NOMO-1 treated with DMSO at 0.1 percent for 48 hours (cell line): Measurements from ENCODE around the gene ZNF280A.

ENCODE experiments used
- DNase-seq: peaks from one replicate; lab custom pipeline; 2025; ENCODE audit not compliant: unreplicated experiment; lab: John Stamatoyannopoulos, UW

Gene ZNF280A, protein sequence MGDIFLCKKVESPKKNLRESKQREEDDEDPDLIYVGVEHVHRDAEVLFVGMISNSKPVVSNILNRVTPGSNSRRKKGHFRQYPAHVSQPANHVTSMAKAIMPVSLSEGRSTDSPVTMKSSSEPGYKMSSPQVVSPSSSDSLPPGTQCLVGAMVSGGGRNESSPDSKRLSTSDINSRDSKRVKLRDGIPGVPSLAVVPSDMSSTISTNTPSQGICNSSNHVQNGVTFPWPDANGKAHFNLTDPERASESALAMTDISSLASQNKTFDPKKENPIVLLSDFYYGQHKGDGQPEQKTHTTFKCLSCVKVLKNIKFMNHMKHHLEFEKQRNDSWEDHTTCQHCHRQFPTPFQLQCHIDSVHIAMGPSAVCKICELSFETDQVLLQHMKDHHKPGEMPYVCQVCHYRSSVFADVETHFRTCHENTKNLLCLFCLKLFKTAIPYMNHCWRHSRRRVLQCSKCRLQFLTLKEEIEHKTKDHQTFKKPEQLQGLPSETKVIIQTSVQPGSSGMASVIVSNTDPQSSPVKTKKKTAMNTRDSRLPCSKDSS

DNA sequence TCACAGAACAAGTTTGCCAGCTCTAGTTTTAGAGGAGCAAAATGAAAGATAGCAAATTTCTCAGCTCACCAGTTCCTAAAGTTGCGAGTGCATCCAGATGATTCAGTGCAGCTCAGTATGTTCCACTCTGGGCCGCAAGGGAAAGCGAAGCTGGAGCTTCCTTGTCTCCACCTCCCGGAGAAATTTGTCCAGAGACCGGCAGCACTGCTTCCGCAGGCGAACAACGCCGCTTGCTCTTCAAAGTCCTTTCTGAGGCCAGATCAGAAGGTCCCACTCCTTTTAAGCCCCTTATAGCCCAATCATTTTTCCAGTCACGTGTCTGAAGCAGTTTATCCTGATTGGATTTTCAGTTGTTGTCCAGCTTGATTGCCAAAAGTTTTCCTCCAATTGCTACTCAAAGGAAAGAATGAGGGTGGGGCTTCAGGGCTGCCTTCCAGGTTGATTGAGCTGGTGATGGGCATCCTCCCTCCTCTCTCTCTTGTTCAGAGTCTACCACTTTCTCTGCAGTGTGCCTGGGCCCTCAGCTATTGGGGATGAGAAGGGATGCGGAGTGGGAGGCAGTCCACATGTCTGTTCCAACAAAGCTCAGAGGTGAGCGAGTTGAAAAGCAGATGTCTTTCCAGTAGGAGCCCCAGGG is at the start of gene ZNF280A:
TSS of gene ZNF280A (minus strand) at position 251 of the 637 bp plus-strand sequence. CDS start 4,640 bp downstream, outside the sequence.
- no peak for DNase-seq

DNA sequence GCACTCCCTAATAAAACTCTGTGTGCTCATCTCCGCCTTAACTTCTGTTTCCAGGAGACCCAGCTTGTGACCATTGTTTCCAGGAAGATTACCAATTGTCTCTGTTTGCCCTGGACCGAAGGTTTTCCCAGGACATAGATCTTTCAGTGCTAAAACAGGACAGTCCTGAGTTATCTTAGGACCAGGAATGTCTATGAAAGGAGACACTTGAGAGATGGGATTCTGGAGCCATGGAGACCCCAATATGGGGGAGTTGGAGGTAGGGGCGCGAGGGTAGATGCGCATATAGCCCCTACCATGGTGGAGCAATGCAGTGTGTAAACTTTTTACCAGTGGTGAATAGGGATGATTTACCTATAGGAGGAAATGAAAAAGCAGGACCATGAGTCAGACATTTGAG is 49.1 kb upstream of the ZNF280A start:
- DNase-seq: no peak

DNA sequence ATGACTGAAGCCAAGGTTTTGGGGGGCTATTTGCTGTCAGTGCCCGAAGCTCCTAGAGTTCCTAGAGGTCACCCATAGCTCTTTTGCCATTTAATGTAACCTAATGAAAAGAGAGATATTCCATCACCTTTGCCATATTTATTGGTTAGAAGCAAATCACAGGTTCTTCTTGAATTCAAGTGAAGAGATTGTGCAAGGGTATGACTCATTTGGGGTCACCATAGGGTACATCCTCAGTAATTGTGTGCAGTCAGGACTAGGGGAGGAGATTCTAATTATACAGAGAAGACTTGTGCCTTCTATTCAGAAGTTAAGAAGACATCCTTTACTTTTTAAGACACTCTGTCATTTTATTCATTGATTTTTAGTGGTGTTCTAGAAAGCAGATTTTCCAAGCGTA is 45.9 kb upstream of the ZNF280A start:
- peak; percentile 75 for DNase-seq

DNA sequence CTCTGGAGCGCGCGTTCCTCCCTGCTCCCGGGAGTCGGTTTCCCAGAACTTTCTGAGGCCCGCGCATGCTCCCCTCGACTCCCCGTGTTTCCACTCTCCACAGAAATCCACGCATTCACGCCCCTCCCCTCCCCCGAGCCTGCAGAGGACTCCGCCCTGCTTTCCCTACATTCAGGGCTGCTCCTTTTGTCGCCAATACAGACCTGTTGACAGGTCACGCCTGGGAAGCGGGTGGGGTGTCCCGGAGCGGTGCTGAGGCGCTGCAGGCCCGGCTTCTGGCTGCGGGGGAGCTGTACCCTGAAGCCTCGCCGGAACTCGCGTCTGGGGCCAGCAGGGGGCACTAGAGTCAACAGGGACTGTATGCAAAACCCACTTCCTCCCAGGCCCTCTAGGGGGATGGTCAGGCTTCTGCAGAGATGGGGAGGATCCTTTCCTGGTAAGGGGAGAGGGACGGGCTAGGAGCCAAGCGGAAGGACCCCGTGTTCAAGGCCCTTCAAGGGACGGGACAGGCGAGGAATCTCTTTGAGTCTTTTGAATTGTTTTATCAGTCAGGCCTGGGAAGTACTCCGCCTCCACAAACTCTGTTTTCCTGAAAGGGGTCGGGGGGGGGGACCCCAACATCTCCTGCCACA is 39.0 kb upstream of the ZNF280A start, which contains the start of gene PRAME:
TSS of gene PRAME (minus strand) at position 294 of the 632 bp plus-strand sequence. CDS start 2,433 bp downstream, outside the sequence.
- DNase-seq: peak; percentile 69

DNA sequence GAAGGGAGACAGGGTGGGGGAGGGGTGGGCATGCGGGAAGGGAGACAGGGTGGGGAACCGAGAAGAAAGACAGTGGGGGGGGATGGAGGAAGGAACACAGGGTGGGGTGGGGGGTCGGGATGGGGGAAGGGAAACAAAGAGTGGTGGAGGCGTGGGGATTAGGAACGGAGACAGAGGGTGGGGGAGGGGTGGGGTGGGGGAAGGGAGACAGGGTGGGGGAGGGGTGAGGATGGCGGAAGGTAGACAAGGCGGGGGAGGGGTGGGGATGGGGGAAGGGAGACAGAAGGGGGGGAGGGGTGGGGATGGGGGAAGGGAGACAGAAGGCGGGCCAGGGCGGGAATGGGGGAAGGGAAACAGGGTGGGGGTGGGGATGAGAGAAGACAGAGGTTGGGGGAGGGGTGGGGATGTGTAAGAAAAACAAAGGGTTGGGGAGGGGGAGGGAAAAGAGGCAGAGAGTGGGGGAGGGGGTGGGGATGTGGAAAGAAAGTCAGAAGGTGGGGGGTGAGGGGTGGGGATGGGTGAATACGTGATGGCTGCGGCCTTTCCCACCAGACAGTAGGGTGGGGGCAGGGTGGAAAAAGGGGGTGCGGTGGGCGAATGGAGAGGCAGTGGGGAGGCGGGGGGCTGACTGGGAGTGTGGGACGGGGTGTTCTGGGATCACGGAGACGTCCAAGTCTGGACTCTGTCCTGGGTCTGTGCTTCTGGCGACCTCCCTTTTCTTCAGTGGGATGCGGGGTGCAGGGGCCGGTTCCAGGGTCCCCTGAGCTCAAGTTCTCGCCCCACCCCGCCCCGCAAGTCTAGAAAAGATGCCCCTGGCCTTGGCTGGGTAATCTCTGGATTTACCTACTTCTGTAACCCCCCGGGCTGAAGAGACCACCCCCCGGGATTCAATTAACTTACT is 38.3 kb upstream of the ZNF280A start:
- DNase-seq: no peak

DNA sequence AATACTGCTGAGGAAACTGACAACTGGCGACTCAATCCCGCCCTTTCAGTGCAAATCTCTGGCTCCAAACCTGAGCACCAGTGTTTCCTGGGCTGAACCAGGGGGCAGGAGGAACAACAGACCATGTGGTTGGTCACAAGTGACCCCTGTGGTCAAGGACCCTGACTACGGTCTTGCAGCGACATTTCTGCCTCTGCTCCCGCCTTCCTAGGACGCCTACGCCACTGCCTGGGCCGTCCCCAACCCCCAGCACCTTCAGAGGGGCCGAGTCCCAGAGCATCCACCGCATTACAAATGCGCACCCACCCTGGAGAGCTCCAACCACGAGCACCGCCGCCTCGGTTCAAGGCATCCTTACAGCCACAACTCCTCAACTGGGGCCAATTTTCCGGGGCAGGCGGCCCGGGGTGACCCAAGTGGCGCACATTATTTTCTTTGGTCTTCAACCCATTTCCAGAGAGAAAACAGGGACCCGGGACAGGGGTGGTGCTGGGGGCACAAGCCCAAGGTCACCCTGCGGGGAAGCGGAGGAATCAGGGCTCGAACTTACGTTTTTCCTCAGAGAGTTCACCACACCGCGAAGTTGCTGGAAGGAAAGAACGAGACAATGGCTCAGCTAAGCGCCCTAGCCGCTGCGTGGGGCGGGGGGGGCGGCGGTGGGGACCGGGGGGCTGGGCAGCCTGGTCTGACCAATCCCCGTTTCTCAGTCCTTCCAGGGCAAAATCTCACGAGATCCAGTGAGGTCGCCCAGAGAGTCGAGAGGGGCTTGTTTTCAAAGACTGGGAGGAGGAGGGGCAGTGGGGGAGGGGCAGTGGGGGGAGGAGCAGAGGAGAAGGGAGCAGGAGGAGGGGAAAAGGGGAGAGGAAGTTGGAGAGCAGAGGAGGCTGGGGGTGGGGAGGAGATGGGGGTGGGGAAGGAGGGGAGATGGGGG is 37.2 kb upstream of the ZNF280A start:
- no peak for DNase-seq

DNA sequence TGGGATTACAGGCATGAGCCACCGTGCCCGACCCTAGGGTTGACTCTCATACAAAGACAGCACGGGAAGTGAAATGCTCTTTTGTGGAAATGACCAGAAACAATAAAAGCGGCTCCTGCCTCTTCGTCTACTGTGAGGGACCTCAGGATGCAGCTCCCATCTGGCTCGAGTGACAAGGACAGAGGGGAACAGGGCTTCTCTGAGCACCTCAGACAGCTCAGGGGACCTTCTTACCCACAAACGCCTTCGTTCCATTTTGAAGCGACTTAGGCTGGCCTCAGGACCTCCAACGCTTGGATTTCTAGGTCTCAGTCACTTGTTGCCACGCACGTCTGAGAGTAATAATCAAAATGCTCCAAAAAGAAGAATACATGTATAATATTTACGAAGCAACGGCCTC is 36.5 kb upstream of the ZNF280A start:
- no peak for DNase-seq

DNA sequence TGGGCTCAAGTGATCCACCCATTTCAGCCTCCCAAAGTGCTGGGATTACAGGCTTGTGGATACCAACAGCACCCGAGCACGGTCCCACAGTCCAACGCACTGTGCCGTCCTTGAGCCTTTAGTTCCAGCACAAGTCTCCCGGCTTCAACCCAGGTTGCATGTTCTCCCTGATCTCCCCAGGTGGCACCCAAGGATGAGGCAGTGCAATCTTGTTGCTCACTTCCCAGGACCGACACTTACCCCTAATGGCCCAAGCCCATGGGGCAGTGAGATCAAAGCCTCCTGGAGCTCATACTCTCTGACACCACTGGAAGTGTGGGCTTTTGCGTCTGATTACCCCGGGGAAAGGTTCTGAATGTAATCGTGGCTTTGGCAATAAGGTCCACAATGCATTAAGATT is 35.5 kb upstream of the ZNF280A start:
- DNase-seq: no peak

DNA sequence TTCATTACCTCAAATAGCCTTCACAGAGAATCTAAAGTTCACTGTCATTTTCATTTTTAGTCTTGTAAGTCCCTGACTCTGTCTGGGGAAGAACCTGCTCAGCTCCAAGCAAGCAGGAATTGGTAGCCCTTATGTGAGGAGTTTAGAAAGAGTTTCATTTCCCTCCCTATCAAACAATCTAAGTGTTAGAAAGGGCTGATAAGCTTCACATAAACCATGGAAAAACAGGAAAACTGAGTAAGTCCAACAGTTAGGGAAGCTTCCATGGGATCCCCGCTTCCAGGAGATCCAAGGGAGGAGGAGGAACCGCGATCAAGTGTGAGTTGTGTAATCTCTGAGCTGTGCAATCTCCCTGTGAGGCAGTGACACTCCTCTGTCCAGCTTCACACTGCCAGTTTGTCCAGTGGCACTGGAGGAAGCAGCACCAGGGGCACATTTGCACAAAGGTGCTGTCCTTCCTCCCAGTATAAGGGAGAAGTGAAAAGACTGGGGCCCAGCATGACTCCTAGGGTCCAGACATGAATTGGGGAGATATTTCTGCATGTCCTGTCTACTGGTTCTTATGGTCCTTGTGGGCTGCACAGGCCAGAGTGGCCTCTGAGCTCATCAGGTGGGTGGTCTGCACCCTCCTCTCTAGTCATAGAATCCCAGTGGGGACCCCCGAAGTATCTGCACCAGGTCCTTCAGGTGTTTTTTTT is 34.7 kb upstream of the ZNF280A start:
- peak; percentile 33 for DNase-seq

DNA sequence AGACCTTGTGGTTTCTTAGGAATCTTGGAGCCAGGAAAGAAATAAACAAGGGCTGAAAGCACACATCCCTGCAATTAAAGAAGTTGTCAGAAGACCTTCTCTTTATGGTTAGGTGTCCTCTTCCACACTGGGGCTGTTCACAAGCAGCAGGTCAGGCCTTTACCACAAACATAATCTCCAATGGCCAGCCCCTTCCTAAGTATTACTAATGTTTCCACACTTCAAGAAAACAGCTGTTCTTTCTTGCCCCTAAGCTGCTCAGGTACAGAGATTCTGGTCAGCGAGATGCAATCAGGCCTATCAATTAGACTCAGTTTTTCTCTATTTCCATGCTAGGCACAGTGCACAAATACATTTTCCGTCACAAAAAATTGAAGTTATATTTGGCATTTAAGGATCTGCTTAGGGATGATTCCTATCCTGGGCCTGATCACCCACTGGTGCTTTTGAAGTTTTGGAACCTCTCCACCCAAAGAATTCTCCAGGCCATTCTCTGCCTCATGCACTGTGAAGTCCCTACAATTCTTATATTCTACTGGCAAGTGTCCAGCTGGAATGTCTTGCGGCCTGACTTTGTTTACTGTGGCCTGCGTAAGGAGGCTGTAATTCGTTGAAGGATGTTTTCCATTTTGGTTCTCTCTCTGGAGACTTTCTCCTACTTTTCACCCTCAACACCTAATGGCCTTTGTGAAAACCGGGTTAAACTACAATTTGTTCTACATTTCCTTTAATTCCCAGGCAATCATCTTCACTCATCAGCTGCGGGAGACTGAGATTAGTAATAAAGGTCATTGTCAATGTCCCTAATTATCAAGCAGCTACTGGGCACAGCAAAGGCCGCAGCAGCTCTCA is 33.9 kb upstream of the ZNF280A start:
- DNase-seq: no peak

DNA sequence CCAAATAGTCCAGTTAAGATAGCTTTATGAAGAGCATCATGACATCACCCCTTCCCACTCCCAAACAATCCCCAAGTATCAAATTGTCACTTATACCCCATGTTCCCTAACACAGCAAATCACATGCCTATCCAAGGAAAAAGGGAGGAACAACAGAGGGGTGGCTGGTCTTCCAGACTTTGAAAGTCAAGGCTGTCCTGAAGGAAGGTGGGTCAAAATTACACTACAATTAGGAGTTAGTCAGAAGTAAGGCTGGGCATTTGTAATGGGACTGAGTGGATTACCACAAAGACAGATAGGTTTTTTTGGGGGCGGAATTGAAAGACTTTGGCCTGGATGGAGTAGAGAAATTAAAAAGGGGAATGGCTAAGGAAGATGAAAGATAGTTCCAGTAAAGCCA is 33.1 kb upstream of the ZNF280A start:
- no peak for DNase-seq

DNA sequence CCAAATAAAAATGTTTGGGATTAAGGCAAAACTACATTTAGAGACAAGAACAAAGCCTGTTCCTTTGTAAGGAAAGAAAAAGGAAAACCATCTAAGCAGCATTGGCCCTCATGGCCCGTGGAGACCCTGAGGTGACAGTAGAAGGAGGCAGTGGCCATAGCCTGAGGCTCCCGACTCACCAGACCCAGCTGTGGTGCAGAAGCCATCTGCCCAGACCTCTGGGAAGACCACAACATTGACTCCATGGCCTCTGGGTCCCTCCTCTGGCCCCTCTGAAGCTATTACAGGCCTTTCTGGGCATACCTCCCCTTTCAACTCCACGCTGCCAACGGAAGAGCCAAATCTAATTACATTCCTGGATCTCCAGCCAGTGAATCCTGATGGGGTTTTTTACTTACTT is 32.6 kb upstream of the ZNF280A start:
- peak; percentile 24 for DNase-seq

DNA sequence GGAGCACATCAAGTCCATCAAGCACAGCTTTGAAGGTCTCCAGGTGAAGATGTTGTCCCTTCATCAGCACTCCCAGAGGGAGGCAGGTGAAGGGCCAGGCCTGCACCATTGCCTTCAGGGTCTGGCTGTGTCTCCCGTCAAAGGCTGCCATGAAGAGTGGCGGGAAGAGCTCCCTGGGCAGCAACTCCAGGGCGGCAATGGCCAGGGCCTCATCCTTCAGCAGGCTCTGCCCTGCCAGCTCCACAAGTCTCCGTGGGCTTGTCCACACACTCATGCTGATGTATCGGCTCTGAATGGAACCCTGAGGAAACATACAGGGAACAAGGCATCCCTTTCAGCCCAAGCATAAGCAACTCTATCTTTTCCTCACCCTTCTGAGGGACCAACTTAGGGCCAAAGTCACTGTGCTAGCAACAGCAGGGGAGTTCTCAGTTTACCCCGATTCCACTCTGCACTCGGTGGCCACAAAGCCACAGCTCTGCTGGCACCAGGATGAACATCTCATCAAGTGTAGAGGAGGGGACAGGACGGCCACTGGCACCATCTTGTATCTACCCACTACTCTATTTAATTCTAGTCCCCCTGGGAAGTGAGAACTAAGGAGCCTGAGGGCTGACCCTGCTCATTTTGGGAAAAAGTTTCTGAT is 30.8 kb upstream of the ZNF280A start:
- no peak for DNase-seq

DNA sequence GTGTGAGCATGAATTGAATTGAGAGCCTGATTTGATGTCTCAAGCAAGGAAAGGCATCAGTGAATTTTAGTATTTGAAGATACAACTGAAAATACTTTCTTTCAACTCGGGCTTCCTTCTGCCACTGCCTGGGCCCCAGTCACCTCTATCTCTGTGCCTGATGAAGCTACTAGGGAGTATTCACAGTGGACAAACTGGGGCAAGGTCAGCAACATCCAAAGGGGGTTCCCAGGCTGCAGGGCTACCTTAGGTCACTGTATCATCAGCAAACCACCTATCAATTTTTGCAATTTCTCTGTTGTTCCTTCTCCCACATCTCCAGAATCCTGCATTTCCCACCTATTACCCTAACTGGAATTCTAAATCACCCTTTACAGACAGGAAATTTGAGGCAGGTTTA is 28.8 kb upstream of the ZNF280A start:
- no peak for DNase-seq

DNA sequence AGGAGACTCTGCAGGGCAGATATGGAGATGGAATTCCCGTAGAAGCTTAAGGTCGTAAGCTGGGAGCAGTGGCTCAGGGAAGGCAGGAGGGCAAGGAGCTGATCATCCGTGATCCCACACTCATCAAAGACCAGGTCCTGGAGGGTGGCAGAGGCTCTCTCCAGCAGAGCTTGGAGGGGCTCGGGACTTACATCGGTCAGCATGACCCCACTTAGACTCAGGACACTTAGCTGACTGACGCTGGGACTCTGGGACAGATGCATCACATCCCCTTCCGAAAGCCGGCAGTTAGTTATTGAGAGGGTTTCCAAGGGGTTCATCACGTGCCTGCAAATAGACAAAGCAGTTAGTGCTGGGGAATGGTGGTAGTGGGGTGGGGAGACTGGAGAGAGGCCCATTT is 28.2 kb upstream of the ZNF280A start:
- no peak for DNase-seq

DNA sequence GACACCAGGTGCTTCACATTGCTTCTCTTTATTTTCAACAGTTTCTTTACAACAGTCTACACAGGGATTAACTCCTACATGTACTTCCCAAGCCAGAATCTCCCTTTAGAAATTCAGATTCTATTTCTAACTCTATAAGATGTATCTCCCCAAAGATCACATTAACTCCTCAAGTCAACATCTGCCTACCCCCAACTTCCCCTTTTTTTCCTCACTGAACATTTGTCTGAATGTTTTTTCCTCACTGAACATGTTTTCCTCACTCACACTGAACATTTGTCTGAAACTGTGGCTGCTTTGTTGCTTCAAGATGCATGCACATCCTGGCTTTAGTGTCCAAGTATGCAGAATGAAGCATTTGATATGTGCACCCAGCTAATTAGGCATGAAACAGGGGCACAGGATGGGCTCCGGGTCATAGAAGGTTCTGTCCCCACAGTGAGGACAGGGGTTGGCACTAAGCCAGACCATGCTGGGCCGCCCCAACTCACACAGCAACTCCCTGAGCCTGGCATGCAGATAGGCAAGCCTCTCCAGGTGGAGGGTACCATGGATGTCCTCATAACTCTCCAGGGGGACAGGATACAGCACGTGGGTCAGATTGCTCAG is 27.7 kb upstream of the ZNF280A start:
- peak; percentile 31 for DNase-seq

DNA sequence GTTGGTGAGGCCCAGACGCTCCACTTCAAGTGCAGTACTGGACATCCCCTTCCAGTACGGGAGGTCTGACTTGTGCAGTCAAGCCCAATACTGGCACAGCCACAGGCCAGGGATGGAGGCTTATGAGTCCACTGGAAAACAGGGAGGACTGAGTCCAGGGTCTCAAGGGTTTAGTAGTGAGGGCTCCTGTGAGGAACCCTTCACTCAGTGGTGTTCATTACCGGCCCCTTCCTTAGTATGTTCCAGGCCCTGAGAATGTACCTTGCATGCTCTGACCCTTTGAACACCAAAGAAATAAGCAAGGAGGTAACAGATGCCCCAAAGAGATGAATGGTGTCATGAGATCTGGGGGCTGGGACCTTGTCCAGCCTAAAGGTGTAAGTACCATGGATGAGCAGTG is 27.2 kb upstream of the ZNF280A start:
- DNase-seq: no peak
